BE2C (cell line): ENCODE measurements around the gene DSCAM.

Source experiments
- DNase-seq: peaks from one replicate; pipeline ENCODE4 v3.0.0-alpha.2; 2020
- H3K27me3 ChIP-seq: fragments of 250-450 bp; sonication (Bioruptor Pico); 2 replicates; pipeline ENCODE4 v1.5.1; 2020; ENCODE audit warnings: mild to moderate bottlenecking
- H3K36me3 ChIP-seq: fragments of 250-450 bp; sonication (Bioruptor Pico); 2 replicates; pipeline ENCODE4 v1.5.1; 2020; ENCODE audit warnings: mild to moderate bottlenecking
- H3K4me1 ChIP-seq: fragments of 250-450 bp; sonication (Bioruptor Pico); 2 replicates; pipeline ENCODE4 v1.5.1; 2020
- H3K4me3 ChIP-seq: 2 replicates; pipeline ENCODE4 v1.5.1; 2011; ENCODE audit warnings: low read depth, low read length
- H3K9me3 ChIP-seq: fragments of 250-450 bp; sonication (Bioruptor Pico); 2 replicates; pipeline ENCODE4 v1.5.1; 2020
- CTCF ChIP-seq: IDR thresholded peaks from 2 replicates; pipeline ENCODE4 v1.5.1; 2012; ENCODE audit warnings: mild to moderate bottlenecking, low read depth, low read length

DSCAM gene

GRCh38 chr21:40141621-40142020 is 705.3 kb downstream of the DSCAM start:
- Histone ChIP-seq H3K27me3 (no peaks in the 10 kb centered on the region), H3K4me3 (no peak overlapping the region)

GRCh38 chr21:40140675-40141074 is 706.3 kb downstream of the DSCAM start:
- H3K4me3 ChIP-seq, result no peak overlapping the region
- TF ChIP-seq CTCF, result no peak
- no peaks in the 10 kb centered on the region for H3K27me3 ChIP-seq
- no peaks in the 10 kb centered on the region for H3K36me3 ChIP-seq
- no peak for DNase-seq
- H3K4me1 ChIP-seq, result no peaks in the 10 kb centered on the region
- peaks cover 8% of the 10 kb centered on the region for H3K9me3 ChIP-seq

More at GRCh38 chr21:40141621-40142020, 705.3 kb downstream of the DSCAM start:
- Histone ChIP-seq H3K36me3 (no peaks in the 10 kb centered on the region), H3K9me3 (peaks cover 8% of the 10 kb centered on the region), H3K4me1 (no peaks in the 10 kb centered on the region)
- DNase-seq, result no peak
- no peak for TF ChIP-seq CTCF

- TF ChIP-seq CTCF, result no peak
- Histone ChIP-seq H3K27me3 (no peaks in the 10 kb centered on the region), H3K4me3 (no peak overlapping the region), H3K36me3 (no peaks in the 10 kb centered on the region), H3K9me3 (peaks cover 4% of the 10 kb centered on the region), H3K4me1 (no peaks in the 10 kb centered on the region)
- DNase-seq, result no peak
Measured at GRCh38 chr21:40139636-40140035, 707.3 kb downstream of the DSCAM start.

- no peak overlapping the region for H3K4me3 ChIP-seq
Measured at GRCh38 chr21:40136571-40136970, 710.4 kb downstream of the DSCAM start.

GRCh38 chr21:40134731-40135492 is 712.0 kb downstream of the DSCAM start:
- Histone ChIP-seq H3K4me1 (no peaks in the 10 kb centered on the region), H3K27me3 (no peaks in the 10 kb centered on the region), H3K9me3 (peaks cover 4% of the 10 kb centered on the region), H3K4me3 (no peak overlapping the region), H3K36me3 (no peaks in the 10 kb centered on the region)
- no peak for TF ChIP-seq CTCF
- DNase-seq, result no peak

More at GRCh38 chr21:40136571-40136970, 710.4 kb downstream of the DSCAM start:
- H3K27me3 ChIP-seq, result no peaks in the 10 kb centered on the region
- peaks cover 4% of the 10 kb centered on the region for H3K9me3 ChIP-seq
- no peaks in the 10 kb centered on the region for H3K4me1 ChIP-seq
- TF ChIP-seq CTCF, result no peak
- DNase-seq, result no peak
- H3K36me3 ChIP-seq, result no peaks in the 10 kb centered on the region

- Histone ChIP-seq H3K36me3 (no peaks in the 10 kb centered on the region), H3K27me3 (no peaks in the 10 kb centered on the region), H3K4me3 (no peak overlapping the region), H3K4me1 (no peaks in the 10 kb centered on the region), H3K9me3 (no peaks in the 10 kb centered on the region; the same call in none of the 2 replicates)
- no peak for TF ChIP-seq CTCF
- DNase-seq, result no peak
Measured at GRCh38 chr21:40130476-40130875, 716.5 kb downstream of the DSCAM start.
